Mesenchymal stem cell (in vitro differentiated cells and primary cell): ENCODE results near the gene RNF32.

ENCODE experiments used
- DNase-seq: peaks from one replicate; pipeline ENCODE4 v3.0.0-alpha.2; 2013
- H2AFZ ChIP-seq: one replicate; pipeline ENCODE4 v1.6.1; 2013; ENCODE audit warnings: low read depth, mild to moderate bottlenecking, control low read depth, inconsistent platforms, low read length, moderate library complexity
- H2AK5ac ChIP-seq: 2 replicates; pipeline ENCODE4 v1.6.1; 2013; ENCODE audit warnings: low read length, moderate library complexity, mild to moderate bottlenecking, inconsistent platforms; ENCODE audit not compliant: severe bottlenecking
- H2BK120ac ChIP-seq: one replicate; pipeline ENCODE4 v1.6.1; 2013; ENCODE audit warnings: low read depth, mild to moderate bottlenecking, inconsistent platforms, low read length, moderate library complexity
- H2BK12ac ChIP-seq, 2 experiments: one replicate each; pipeline ENCODE4 v1.6.1; 2013; ENCODE audit warnings: inconsistent platforms in 2 of 2, low read length in 2 of 2, mild to moderate bottlenecking in 2 of 2, moderate library complexity in 2 of 2, control low read depth in 1 of 2
- H2BK15ac ChIP-seq: one replicate; pipeline ENCODE4 v1.6.1; 2013; ENCODE audit warnings: mild to moderate bottlenecking, low read depth, inconsistent platforms; ENCODE audit not compliant: poor library complexity, severe bottlenecking
- H2BK5ac ChIP-seq: 2 replicates; pipeline ENCODE4 v1.6.1; 2013; ENCODE audit warnings: low read depth, mild to moderate bottlenecking, low read length, control low read depth, inconsistent platforms; ENCODE audit not compliant: poor library complexity, severe bottlenecking
- H3K14ac ChIP-seq, 2 experiments: one replicate each; pipeline ENCODE4 v1.6.1; 2013; ENCODE audit warnings: inconsistent platforms in 2 of 2, low read length in 2 of 2, control low read depth in 1 of 2, mild to moderate bottlenecking in 1 of 2, moderate library complexity in 1 of 2
- H3K18ac ChIP-seq, 2 experiments: one replicate each; pipeline ENCODE4 v1.6.1; 2013; ENCODE audit warnings: inconsistent platforms in 2 of 2, low read length in 2 of 2, control low read depth in 1 of 2, low read depth in 1 of 2, mild to moderate bottlenecking in 1 of 2
- H3K23ac ChIP-seq, 2 experiments: one replicate each; pipeline ENCODE4 v1.6.1; 2013; ENCODE audit warnings: inconsistent platforms in 2 of 2, low read length in 2 of 2, mild to moderate bottlenecking in 2 of 2, moderate library complexity in 2 of 2, control low read depth in 1 of 2
- H3K27ac ChIP-seq: 2 replicates; pipeline ENCODE4 v1.5.1; 2013; ENCODE audit warnings: mild to moderate bottlenecking, moderate library complexity, low read length, control low read depth, inconsistent platforms; ENCODE audit not compliant: poor library complexity, severe bottlenecking
- H3K27me3 ChIP-seq, 2 experiments: 2 replicates each; pipeline versions ENCODE4 v1.6.1 to v1.7.0; 2013; ENCODE audit warnings: low read length in 2 of 2, mild to moderate bottlenecking in 2 of 2, moderate library complexity in 2 of 2, control low read depth in 1 of 2, inconsistent platforms in 1 of 2; ENCODE audit not compliant: control insufficient read depth in 1 of 2, insufficient read depth in 1 of 2
- H3K36me3 ChIP-seq, 2 experiments: 2 replicates each; pipeline versions ENCODE4 v1.6.1 to v1.7.0; 2013; ENCODE audit warnings: low read length in 2 of 2, control low read depth in 1 of 2, inconsistent platforms in 1 of 2, low read depth in 1 of 2, mild to moderate bottlenecking in 1 of 2; ENCODE audit not compliant: insufficient read depth in 2 of 2, control insufficient read depth in 1 of 2
- H3K4ac ChIP-seq, 2 experiments: one replicate each; pipeline ENCODE4 v1.6.1; 2013; ENCODE audit warnings: inconsistent platforms in 2 of 2, low read length in 2 of 2, mild to moderate bottlenecking in 2 of 2, moderate library complexity in 2 of 2, control low read depth in 1 of 2, low read depth in 1 of 2
- H3K4me1 ChIP-seq: 2 replicates; pipeline ENCODE4 v1.6.1; 2013; ENCODE audit warnings: low read depth, low read length, control low read depth; ENCODE audit not compliant: control insufficient read depth, insufficient read depth
- H3K4me2 ChIP-seq: 2 replicates; pipeline ENCODE4 v1.6.1; 2013; ENCODE audit warnings: low read length, mild to moderate bottlenecking, inconsistent platforms; ENCODE audit not compliant: poor library complexity, severe bottlenecking
- H3K4me3 ChIP-seq, 2 experiments: 2 replicates each; pipeline versions ENCODE4 v1.5.1 to v1.7.0; 2013; ENCODE audit warnings: low read length in 2 of 2, mild to moderate bottlenecking in 2 of 2, control low read depth in 1 of 2, low read depth in 1 of 2; ENCODE audit not compliant: insufficient read depth in 1 of 2
- H3K79me1 ChIP-seq: replicated peaks from 2 replicates; pipeline ENCODE4 v1.6.1; 2013; ENCODE audit warnings: mild to moderate bottlenecking, control low read depth, low read length, inconsistent platforms; ENCODE audit not compliant: poor library complexity, severe bottlenecking
- H3K9ac ChIP-seq: 2 replicates; pipeline ENCODE4 v1.7.0; 2013; ENCODE audit warnings: mild to moderate bottlenecking, low read length, moderate library complexity
- H3K9me3 ChIP-seq: 2 replicates; pipeline ENCODE4 v1.7.0; 2013; ENCODE audit warnings: mild to moderate bottlenecking, low read length; ENCODE audit not compliant: control insufficient read depth
- H4K8ac ChIP-seq: one replicate; pipeline ENCODE4 v1.6.1; 2013; ENCODE audit warnings: inconsistent platforms, mild to moderate bottlenecking, low read length, moderate library complexity
- H4K91ac ChIP-seq: one replicate; pipeline ENCODE4 v1.6.1; 2013; ENCODE audit warnings: mild to moderate bottlenecking, low read length, inconsistent platforms
- WGBS: methylation state at CpG from one replicate; pipeline ENCODE4 v1.1.7; 2013; ENCODE audit warnings: mixed read lengths; 5-methylcytosine and 5-hydroxymethylcytosine counted together

The RNF32 gene

GRCh38 chr7:156607332-156608172, 33.0 kb upstream of the RNF32 start:
- peak overlapping the region; percentile 53 for H3K9ac ChIP-seq
- no peak overlapping the region for H3K23ac ChIP-seq
- H3K14ac ChIP-seq, result no peak overlapping the region
- no peak for DNase-seq
- H2AFZ ChIP-seq, result no peak overlapping the region
- H3K27me3 ChIP-seq, result peaks cover 0 to 6% of the 10 kb centered on the region in 2 experiments
- no peak overlapping the region for H2BK120ac ChIP-seq
- H3K4me2 ChIP-seq, result no peak overlapping the region
- no peak overlapping the region for H3K27ac ChIP-seq
- H3K9me3 ChIP-seq, result no peaks in the 10 kb centered on the region
- 92% methylated on average over 76 of the region's 84 CpGs for WGBS
- H3K4ac ChIP-seq, result no peak overlapping the region
- peak overlapping the region; percentile 21 to 68 for H3K4me3 ChIP-seq
- no peak overlapping the region for H4K91ac ChIP-seq
- H2AK5ac ChIP-seq, result no peak overlapping the region
- no peak overlapping the region for H2BK15ac ChIP-seq
- no peak overlapping the region for H2BK5ac ChIP-seq
- H3K79me1 ChIP-seq, result no peaks in the 10 kb centered on the region
- no peak overlapping the region for H3K18ac ChIP-seq
- peaks cover 0 to 3% of the 10 kb centered on the region in 2 experiments for H3K36me3 ChIP-seq
- H3K4me1 ChIP-seq, result peaks cover 3% of the 10 kb centered on the region
- no peak overlapping the region for H2BK12ac ChIP-seq
- no peak overlapping the region for H4K8ac ChIP-seq

- Histone ChIP-seq H3K4me3 (peak overlapping the region in 1 of 2 experiments; percentile 68), H2AFZ (no peak overlapping the region), H3K9ac (peak overlapping the region; percentile 53), H3K23ac (no peak overlapping the region), H3K27ac (no peak overlapping the region), H2BK120ac (no peak overlapping the region), H3K9me3 (no peaks in the 10 kb centered on the region), H3K18ac (no peak overlapping the region), H2BK5ac (no peak overlapping the region), H2BK12ac (no peak overlapping the region), H3K4me2 (no peak overlapping the region), H3K4ac (no peak overlapping the region), H2AK5ac (no peak overlapping the region), H2BK15ac (no peak overlapping the region), H3K36me3 (peaks cover 0 to 3% of the 10 kb centered on the region in 2 experiments), H3K14ac (no peak overlapping the region), H3K79me1 (no peaks in the 10 kb centered on the region), H4K8ac (no peak overlapping the region), H3K4me1 (peaks cover 3% of the 10 kb centered on the region), H3K27me3 (peaks cover 0 to 6% of the 10 kb centered on the region in 2 experiments), H4K91ac (no peak overlapping the region)
- no peak for DNase-seq
- 90% methylated on average over 14 of the region's 17 CpGs for WGBS
These were observed 32.4 kb upstream of the RNF32 start for GRCh38 chr7:156608173-156608478.

- H3K4me3 ChIP-seq, result no peak overlapping the region
- H2BK120ac ChIP-seq, result no peak overlapping the region
- H2BK15ac ChIP-seq, result no peak overlapping the region
- H2AK5ac ChIP-seq, result no peak overlapping the region
- H2BK5ac ChIP-seq, result no peak overlapping the region
- H3K23ac ChIP-seq, result no peak overlapping the region
- no peaks in the 10 kb centered on the region for H3K9me3 ChIP-seq
- no peak for DNase-seq
- H3K9ac ChIP-seq, result no peak overlapping the region
- H4K91ac ChIP-seq, result no peak overlapping the region
- H3K18ac ChIP-seq, result no peak overlapping the region
- WGBS, result 76% methylated on average over 7 of the region's 7 CpGs
- H3K4ac ChIP-seq, result no peak overlapping the region
- no peaks in the 10 kb centered on the region for H3K79me1 ChIP-seq
- H3K4me2 ChIP-seq, result no peak overlapping the region
- H2AFZ ChIP-seq, result no peak overlapping the region
- H3K27ac ChIP-seq, result no peak overlapping the region
- no peak overlapping the region for H4K8ac ChIP-seq
- no peak overlapping the region for H2BK12ac ChIP-seq
- H3K14ac ChIP-seq, result no peak overlapping the region
- peaks cover 0 to 3% of the 10 kb centered on the region in 2 experiments for H3K36me3 ChIP-seq
- peaks cover 0 to 7% of the 10 kb centered on the region in 2 experiments for H3K27me3 ChIP-seq
- peaks cover 3% of the 10 kb centered on the region for H3K4me1 ChIP-seq
These were observed 31.3 kb upstream of the RNF32 start for GRCh38 chr7:156609010-156609877.

GRCh38 chr7:156610130-156610529, 30.4 kb upstream of the RNF32 start:
- H3K9ac ChIP-seq, result no peak overlapping the region
- no peak overlapping the region for H4K8ac ChIP-seq
- no peak overlapping the region for H3K23ac ChIP-seq
- H4K91ac ChIP-seq, result no peak overlapping the region
- H2AK5ac ChIP-seq, result no peak overlapping the region
- no peak overlapping the region for H2BK5ac ChIP-seq
- H3K4ac ChIP-seq, result no peak overlapping the region
- no peak overlapping the region for H3K18ac ChIP-seq
- H2AFZ ChIP-seq, result no peak overlapping the region
- DNase-seq, result no peak
- WGBS, result 80% methylated on average over 11 of the region's 11 CpGs
- no peak overlapping the region for H3K4me3 ChIP-seq
- H3K27me3 ChIP-seq, result peaks cover 0 to 14% of the 10 kb centered on the region in 2 experiments
- no peak overlapping the region for H3K14ac ChIP-seq
- H3K36me3 ChIP-seq, result peaks cover 0 to under 1% of the 10 kb centered on the region in 2 experiments
- no peak overlapping the region for H3K27ac ChIP-seq
- H2BK120ac ChIP-seq, result no peak overlapping the region
- H3K4me2 ChIP-seq, result no peak overlapping the region
- H2BK12ac ChIP-seq, result no peak overlapping the region
- H3K9me3 ChIP-seq, result no peaks in the 10 kb centered on the region
- H3K79me1 ChIP-seq, result no peaks in the 10 kb centered on the region
- no peak overlapping the region for H2BK15ac ChIP-seq
- H3K4me1 ChIP-seq, result peaks cover 3% of the 10 kb centered on the region
